ENCODE results near the gene CLDN9. TPM values are rescaled to one million over a fixed set of nuclear protein-coding genes. Genes with fewer than 3 reads are reported as not detected.

Gene CLDN9
- total RNA-seq, 2 donors from 2014 or later, result 4.7 to 11.2 TPM

GRCh38 chr16:2980227-2981176 lies 32.2 kb upstream of the CLDN9 start, which contains the start of gene PKMYT1:
Gene PKMYT1, minus strand, starts transcription at chr16:2980446. Its CDS starts 789 bp downstream, at chr16:2979657.
- Histone ChIP-seq H3K27me3 (no peaks in the 10 kb centered on the region), H3K4me3 (peak within 1 kb of the TSS; percentile 15 to 64), H3K27ac (peak within 1 kb of the TSS; percentile 79 to 88 (median 83)), H3K36me3 (replicated peaks in 1 of 2; ENCODE audit: insufficient read depth in 1 of 2, low read depth in 2 of 2) (no peaks in the 10 kb centered on the region), H3K4me1 (peaks cover 60% of the 10 kb centered on the region), H3K9me3 (no peaks in the 10 kb centered on the region)
- 7 to 27% methylated on average over 19 to 87 of the region's 91 CpGs for WGBS, 2 donors
- DNase-seq (peak; percentile 91 to 94 (median 92)), ATAC-seq (peak; percentile 89)
- TF ChIP-seq CTCF (IDR thresholded peaks at IDR 0.05), result no peak
- peak; percentile 95 to 97 (median 95) for TF ChIP-seq POLR2A (IDR thresholded peaks at IDR 0.05)
- intact Hi-C loops (cut with DNase I), result no loop called here

- Histone ChIP-seq H3K9me3 (no peaks in the 10 kb centered on the region), H3K4me3 (no peak overlapping the region), H3K4me1 (peaks cover 62% of the 10 kb centered on the region), H3K36me3 (replicated peaks in 1 of 2; ENCODE audit: insufficient read depth in 1 of 2, low read depth in 2 of 2) (no peaks in the 10 kb centered on the region), H3K27me3 (no peaks in the 10 kb centered on the region), H3K27ac (peak overlapping the region in 2 of 4 donors; percentile 80 to 88)
- WGBS, 2 donors, result 61 to 62% methylated on average over 28 to 33 of the region's 33 CpGs
- ATAC-seq, result no peak
- TF ChIP-seq POLR2A (IDR thresholded peaks at IDR 0.05), result no peak
- TF ChIP-seq CTCF (IDR thresholded peaks at IDR 0.05), result no peak
- intact Hi-C loops (cut with DNase I), result no loop called here
- DNase-seq, result no peak
Observed at GRCh38 chr16:2981177-2981898, 31.4 kb upstream of the CLDN9 start.

GRCh38 chr16:2981899-2982250 lies 30.8 kb upstream of the CLDN9 start:
- DNase-seq, result no peak
- Histone ChIP-seq H3K4me1 (peaks cover 62% of the 10 kb centered on the region), H3K4me3 (no peak overlapping the region), H3K36me3 (replicated peaks in 1 of 2; ENCODE audit: insufficient read depth in 1 of 2, low read depth in 2 of 2) (no peaks in the 10 kb centered on the region), H3K27ac (no peak overlapping the region), H3K9me3 (no peaks in the 10 kb centered on the region), H3K27me3 (no peaks in the 10 kb centered on the region)
- no peak for ATAC-seq
- intact Hi-C loops (cut with DNase I), result no loop called here
- WGBS, 2 donors, result 71 to 76% methylated on average over 4 of the region's 4 CpGs
- TF ChIP-seq POLR2A (IDR thresholded peaks at IDR 0.05), result no peak
- TF ChIP-seq CTCF (IDR thresholded peaks at IDR 0.05), result no peak

GRCh38 chr16:2982402-2982801 lies 30.3 kb upstream of the CLDN9 start:
- no peaks in the 10 kb centered on the region for H3K27me3 ChIP-seq
- H3K27ac ChIP-seq, result no peak overlapping the region
- WGBS, 2 donors, result 90 to 91% methylated on average over 5 of the region's 5 CpGs
- H3K4me1 ChIP-seq, result peaks cover 57% of the 10 kb centered on the region
- no peak for DNase-seq
- no peaks in the 10 kb centered on the region for H3K36me3 ChIP-seq (replicated peaks in 1 of 2; ENCODE audit: insufficient read depth in 1 of 2, low read depth in 2 of 2)
- ATAC-seq, result no peak
- TF ChIP-seq CTCF (IDR thresholded peaks at IDR 0.05) (no peak), POLR2A (IDR thresholded peaks at IDR 0.05) (no peak)
- intact Hi-C loops (cut with DNase I), result no loop called here
- H3K4me3 ChIP-seq, result no peak overlapping the region
- no peaks in the 10 kb centered on the region for H3K9me3 ChIP-seq
